AG09319 (cell line): ENCODE results near the gene DNAJB14.

Source experiments
- DNase-seq: peaks from one replicate; pipeline ENCODE4 v3.0.0-alpha.2; 2010; ENCODE audit warnings: low read depth; ENCODE audit errors: extremely low read depth
- TF ChIP-seq, protein P1 (sequence below): IDR thresholded peaks from 2 replicates; pipeline ENCODE4 v1.5.1; 2011; ENCODE audit warnings: low read depth, mild to moderate bottlenecking, inconsistent platforms, low read length, moderate library complexity

The DNAJB14 gene

DNA sequence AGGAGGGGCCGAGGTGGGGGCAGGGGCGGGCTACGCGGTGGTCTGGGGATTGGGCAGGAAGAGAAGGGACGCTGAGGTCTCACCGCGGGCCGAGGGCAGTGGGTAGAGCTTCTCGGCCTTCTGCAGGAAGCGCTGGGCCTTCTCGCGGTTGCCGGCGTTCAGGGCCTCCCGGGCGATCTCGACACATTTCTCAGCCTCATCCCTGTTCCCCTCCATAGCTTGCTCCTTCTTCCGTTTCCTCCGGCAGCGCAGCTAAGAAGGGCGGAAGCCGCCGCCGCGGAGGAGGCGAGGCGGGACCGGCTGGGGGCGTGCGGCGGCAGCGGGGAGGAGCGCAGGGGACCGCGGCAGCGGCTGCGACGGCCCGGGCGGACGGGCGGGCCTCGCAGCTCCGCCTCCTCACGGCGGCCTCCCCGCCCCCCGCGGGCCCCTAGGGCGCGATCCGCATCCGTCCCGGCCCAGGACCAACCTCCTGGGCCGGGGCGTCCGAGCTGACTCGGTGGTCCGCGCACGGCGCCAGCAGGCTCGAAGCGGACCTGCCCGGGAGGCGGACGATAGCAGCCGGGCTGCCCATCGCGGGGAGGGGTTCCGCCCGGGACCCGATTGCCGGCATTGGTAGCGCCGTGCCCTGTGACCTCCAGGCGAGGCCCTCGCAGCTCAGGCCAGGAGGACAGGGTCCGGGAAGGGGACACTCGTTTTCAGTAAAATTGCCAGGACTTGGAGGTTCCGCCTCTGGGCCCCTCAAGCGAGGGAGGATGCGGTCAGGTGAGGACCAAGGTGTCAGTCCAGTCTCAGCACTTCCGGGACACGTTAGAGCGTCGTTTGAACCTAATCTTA lies at the start of gene DNAJB14:
Gene DNAJB14 (minus strand): TSS at position 263 of the 834 bp plus-strand sequence. CDS start 47 bp downstream, at position 216.
- TF ChIP-seq, protein P1, sequence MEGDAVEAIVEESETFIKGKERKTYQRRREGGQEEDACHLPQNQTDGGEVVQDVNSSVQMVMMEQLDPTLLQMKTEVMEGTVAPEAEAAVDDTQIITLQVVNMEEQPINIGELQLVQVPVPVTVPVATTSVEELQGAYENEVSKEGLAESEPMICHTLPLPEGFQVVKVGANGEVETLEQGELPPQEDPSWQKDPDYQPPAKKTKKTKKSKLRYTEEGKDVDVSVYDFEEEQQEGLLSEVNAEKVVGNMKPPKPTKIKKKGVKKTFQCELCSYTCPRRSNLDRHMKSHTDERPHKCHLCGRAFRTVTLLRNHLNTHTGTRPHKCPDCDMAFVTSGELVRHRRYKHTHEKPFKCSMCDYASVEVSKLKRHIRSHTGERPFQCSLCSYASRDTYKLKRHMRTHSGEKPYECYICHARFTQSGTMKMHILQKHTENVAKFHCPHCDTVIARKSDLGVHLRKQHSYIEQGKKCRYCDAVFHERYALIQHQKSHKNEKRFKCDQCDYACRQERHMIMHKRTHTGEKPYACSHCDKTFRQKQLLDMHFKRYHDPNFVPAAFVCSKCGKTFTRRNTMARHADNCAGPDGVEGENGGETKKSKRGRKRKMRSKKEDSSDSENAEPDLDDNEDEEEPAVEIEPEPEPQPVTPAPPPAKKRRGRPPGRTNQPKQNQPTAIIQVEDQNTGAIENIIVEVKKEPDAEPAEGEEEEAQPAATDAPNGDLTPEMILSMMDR, result no peak

DNA sequence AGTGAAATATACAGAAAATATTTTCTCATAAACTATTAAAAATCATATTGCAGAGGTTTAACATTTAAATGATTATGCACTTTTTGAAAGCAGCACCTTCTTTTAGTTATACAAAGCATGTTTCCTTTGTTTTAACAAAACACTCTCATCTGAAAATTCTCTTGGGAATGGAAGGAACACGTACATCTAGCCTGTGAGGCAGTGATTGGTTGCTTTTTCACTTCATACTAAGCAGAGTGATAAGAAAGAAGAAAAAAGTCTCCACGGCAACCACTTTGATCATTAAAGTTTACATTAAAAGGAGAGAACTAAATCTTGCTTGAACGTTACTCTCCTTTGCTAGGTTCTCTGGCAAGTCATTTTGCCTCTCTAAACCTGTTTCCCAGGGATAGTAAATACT lies 45.3 kb upstream of the DNAJB14 start:
- DNase-seq, result no peak
- TF ChIP-seq, protein P1, result no peak

More for the DNA sequence above, at the start of gene DNAJB14:
- DNase-seq, result peak; percentile 44

DNA sequence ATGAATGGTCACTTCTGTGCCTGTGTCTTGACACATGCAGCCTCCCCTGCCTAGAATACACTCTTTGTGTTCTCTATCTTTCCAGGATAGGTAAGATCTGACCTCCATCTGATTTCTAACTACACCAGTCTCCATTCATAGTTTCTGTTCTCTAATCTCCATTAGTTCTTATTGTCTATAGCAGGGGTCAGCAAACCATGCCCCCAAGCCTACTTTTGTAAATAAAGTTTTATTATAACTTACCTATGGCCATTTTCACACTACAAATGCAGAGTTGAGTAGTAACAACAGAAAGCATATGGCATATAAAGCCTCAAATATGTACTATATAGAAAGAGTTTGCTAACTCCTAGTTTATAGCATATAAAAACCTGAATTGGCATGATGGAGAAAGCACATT lies 41.3 kb upstream of the DNAJB14 start:
- TF ChIP-seq, protein P1, result no peak
- no peak for DNase-seq

DNA sequence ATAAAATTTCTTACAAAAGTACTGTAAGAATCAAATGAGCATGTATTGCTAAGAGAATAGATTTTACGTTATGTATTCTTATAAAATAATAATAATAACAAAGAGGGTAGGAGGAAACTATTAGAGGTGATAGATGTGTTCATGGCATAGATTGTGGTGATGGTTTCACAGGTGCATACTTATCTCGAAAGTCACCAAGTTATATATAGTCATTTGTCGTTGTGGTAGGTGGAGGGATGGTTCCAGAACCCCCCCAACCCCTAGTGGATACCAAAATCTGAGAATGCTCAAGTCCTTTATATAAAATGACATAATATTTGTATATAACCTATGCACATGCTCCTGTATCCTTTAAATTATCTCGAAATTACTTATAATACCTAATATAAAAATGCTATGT lies 40.4 kb upstream of the DNAJB14 start:
- TF ChIP-seq, protein P1, result no peak
- no peak for DNase-seq

DNA sequence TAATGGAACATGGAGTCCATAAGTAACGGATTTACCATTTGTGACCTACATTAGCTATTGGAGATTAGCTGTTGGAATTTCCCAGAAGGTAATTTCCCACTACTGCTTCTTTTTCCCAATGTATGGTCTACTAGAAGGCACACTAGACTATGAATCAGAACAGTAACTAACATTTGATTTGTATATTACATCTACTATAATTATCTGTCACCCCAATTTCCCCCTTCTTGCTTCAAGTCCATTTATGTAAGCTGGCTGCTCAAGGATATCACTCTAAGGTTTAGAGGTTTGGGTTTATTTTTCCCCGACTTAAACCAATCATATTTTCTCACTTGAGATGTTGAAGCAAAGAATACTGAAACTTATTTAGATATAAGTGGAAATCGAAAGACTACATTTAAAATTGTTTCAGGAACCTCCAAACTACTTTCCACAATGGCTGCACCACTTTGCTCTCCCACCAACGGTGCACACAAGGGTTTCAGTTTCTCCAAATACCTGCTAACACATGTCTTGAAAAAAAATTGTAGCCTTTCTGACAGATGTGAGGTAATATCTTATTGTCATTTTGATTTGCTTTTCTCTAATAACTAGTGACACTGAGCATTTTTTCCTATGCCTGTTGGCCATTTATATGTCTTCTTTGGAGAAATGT lies 37.0 kb upstream of the DNAJB14 start:
- DNase-seq, result no peak
- TF ChIP-seq, protein P1, result no peak

- TF ChIP-seq, protein P1, result no peak
- no peak for DNase-seq
Observed at GRCh38 chr4:99979872-99980271, 33.5 kb upstream of the DNAJB14 start.
